Muscle of leg (tissue), 11 donors: Measurements from ENCODE around the gene YAP1. TPM values are rescaled to one million over a fixed set of nuclear protein-coding genes. Genes with fewer than 3 reads are reported as not detected.
A peak's percentile ranks its signal among the peaks of the same experiment; 100 is the strongest.

Experiments used
- DNase-seq: peaks from one replicate; pipeline ENCODE4 v3.0.0; 2013
- H3K27ac ChIP-seq: one replicate; pipeline ENCODE4 v1.5.1; 2013; ENCODE audit warnings: mild to moderate bottlenecking, low read length, control low read depth
- H3K27me3 ChIP-seq: one replicate; pipeline ENCODE4 v1.6.1; 2013; ENCODE audit warnings: low read length; ENCODE audit not compliant: control insufficient read depth, insufficient read depth
- H3K36me3 ChIP-seq: one replicate; pipeline ENCODE4 v1.6.1; 2013; ENCODE audit warnings: low read length; ENCODE audit not compliant: control insufficient read depth, insufficient read depth
- H3K4me1 ChIP-seq: one replicate; pipeline ENCODE4 v1.6.1; 2013; ENCODE audit warnings: low read length; ENCODE audit not compliant: control insufficient read depth, insufficient read depth
- H3K4me3 ChIP-seq: one replicate; pipeline ENCODE4 v1.5.1; 2013; ENCODE audit warnings: low read length, control low read depth
- H3K9me3 ChIP-seq: replicated peaks from 2 replicates; pipeline ENCODE4 v1.6.1; 2013; ENCODE audit warnings: low read depth, low read length; ENCODE audit not compliant: control insufficient read depth
- WGBS: methylation state at CpG from one replicate; pipeline ENCODE4 v1.1.5; 2013; ENCODE audit warnings: missing lambda C conversion rate; ENCODE audit not compliant: insufficient coverage; 5-methylcytosine and 5-hydroxymethylcytosine counted together
- polyA plus RNA-seq, 8 donors: library from polyadenylated mRNA; unstranded; fragments of 120-200 nt; gene quantifications; one replicate each; pipeline versions ENCODE4 v1.2.1 to v1.2.3, GENCODE V29; 2013; ENCODE audit warnings: inconsistent platforms in 1 of 8, low replicate concordance in 1 of 8; ENCODE audit not compliant: insufficient read length in 8 of 8, insufficient read depth in 1 of 8
- total RNA-seq: library from RNA; stranded (reverse); fragments of 120-200 nt; gene quantifications from one replicate; pipeline ENCODE4 v1.2.4, GENCODE V29; 2013

The YAP1 gene
- total and polyA plus RNA-seq, 9 donors, result 50.5 to 97.9 (median 73.5) TPM

DNA sequence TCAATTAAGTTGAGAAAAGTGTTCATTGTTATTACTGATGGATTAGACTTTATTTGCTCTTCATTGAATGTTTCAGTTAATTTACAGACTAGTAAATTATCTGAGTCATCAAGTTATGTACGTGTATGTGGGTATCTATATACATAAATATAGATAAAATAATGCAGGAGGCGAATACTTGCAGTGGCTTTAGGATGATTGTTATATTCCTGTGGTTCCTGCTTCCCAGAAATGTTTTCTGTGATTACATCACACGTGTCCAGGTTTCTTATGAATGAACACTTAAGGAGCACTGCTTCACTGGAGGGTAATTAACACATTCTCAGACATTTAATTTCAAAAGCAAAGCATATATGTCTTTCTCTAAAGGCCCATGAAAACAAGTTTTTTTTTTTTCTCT is 28.4 kb downstream of the YAP1 start:
- H3K4me1 ChIP-seq, result no peaks in the 10 kb centered on the region
- no peak overlapping the region for H3K4me3 ChIP-seq
- no peaks in the 10 kb centered on the region for H3K9me3 ChIP-seq
- WGBS, result no CpG with 5 or more reads among the region's 3 CpGs
- DNase-seq, result no peak
- no peaks in the 10 kb centered on the region for H3K27me3 ChIP-seq
- H3K27ac ChIP-seq, result no peak overlapping the region
- peaks cover 4% of the 10 kb centered on the region for H3K36me3 ChIP-seq

DNA sequence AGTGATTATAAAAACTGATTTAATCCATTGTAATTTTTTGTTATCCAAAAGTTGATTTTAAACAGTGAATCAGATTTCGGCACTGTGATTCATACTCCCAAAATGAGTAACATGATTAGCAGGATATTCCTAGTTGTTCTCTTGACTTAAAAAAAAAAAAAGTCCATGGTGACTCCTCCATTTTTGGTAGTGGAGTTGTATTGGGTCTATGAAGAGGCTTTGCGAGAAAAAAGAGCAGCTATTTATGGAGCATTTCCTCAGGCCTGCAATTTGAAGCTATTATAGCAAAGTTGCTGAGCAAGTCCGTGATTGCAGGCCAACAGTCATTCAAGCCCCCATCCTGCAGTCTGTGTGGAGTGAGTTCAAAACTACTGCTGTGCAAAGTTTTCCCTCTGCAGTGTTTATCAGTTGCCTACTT is 28.8 kb downstream of the YAP1 start:
- H3K27me3 ChIP-seq, result no peaks in the 10 kb centered on the region
- no peak overlapping the region for H3K4me3 ChIP-seq
- peak; percentile 72 for DNase-seq
- peak overlapping the region; percentile 32 for H3K27ac ChIP-seq
- 29% methylated on average over 2 of the region's 3 CpGs for WGBS
- peaks cover 2% of the 10 kb centered on the region for H3K4me1 ChIP-seq
- no peaks in the 10 kb centered on the region for H3K9me3 ChIP-seq
- peaks cover 4% of the 10 kb centered on the region for H3K36me3 ChIP-seq

DNA sequence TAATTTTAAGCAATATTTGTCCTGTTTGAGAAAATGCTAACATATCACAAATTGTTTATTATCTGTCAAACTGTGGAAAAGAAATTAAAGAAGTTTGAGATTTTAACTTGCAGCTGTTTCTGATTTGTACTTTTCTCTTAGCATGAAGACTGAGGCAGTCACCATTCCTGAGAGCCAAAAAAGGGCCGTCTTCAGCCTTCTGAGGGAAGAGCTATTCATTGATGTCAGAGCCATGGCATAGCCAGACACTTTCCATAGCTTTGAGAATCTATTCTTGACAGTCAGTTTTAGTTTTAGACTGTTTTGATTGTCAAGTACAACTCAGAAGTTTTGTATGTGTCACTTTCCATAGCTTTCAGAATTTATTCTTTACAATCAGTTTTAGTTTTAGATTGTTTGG is 32.1 kb downstream of the YAP1 start:
- DNase-seq, result peak; percentile 84
- H3K4me3 ChIP-seq, result no peak overlapping the region
- peaks cover 2% of the 10 kb centered on the region for H3K4me1 ChIP-seq
- H3K9me3 ChIP-seq, result no peaks in the 10 kb centered on the region
- H3K27ac ChIP-seq, result no peak overlapping the region
- H3K36me3 ChIP-seq, result no peaks in the 10 kb centered on the region
- no peaks in the 10 kb centered on the region for H3K27me3 ChIP-seq
- WGBS, result no CpG with 5 or more reads among the region's 1 CpG

DNA sequence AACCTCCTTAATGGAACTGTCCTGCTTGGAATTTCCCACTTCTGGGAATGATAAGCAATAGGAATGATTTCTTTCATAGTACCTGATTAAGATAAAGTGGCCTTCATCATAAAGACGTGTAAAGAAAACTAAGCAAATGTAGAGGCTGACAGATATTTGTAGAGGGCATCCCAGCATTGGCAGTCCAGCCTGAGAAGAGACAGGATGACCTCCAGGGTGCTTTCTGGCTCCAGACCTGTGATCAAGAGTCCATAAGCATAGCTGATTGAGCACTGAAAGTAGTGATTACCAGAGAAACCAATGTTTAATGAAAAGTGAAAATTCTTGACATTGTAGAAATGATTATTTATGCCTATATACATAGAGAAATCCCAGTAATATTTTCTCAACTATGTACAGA is 33.6 kb downstream of the YAP1 start:
- no CpG with 5 or more reads among the region's 1 CpG for WGBS
- no peaks in the 10 kb centered on the region for H3K36me3 ChIP-seq
- H3K4me3 ChIP-seq, result no peak overlapping the region
- no peak for DNase-seq
- no peaks in the 10 kb centered on the region for H3K9me3 ChIP-seq
- H3K4me1 ChIP-seq, result peaks cover 2% of the 10 kb centered on the region
- no peaks in the 10 kb centered on the region for H3K27me3 ChIP-seq
- no peak overlapping the region for H3K27ac ChIP-seq

DNA sequence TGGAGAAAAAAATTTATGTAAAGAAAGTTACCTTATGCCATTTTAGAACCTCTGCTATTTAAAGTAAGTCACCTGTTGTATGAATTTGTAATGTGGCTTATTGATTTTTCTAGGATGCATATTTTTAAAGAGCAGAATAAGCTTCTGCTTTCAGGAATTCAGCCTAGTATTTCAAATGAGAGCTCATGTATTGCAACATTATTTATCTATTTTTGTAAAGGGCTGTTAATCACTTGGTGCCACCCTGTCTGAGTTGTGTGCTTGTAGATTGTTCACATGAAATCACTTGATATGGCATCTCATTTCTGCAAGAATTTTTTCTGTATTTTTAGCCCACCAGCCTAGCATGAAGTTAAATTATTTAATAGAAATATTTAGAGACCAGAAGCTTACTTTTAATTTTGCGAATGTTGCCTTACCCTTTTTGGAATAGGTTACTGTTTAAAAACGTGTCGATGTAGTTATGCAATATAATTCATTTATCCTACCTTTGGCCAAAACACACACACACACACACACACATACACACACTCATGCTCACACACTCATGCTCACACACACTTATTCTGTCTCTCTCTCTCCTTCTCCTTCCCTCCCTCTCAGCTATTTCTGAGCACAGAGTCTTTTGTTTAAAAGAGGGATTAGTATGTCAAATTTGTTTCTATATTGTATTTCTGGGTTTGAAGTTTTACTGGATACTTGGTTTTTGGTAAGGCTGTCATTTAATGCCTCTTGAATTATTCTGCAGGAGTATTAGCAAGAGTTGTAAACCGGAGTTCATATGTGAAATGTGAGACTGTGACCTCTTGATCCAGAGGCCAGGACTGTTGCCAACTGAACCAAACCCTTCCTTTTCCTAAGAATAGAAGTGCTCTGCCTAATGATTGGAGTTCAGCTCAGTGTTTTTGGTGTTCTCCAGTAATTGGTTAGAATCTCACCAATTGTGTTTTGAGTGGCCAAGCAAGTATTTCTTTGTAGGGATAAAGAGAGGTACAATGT is 34.4 kb downstream of the YAP1 start:
- H3K36me3 ChIP-seq, result no peaks in the 10 kb centered on the region
- no peaks in the 10 kb centered on the region for H3K9me3 ChIP-seq
- peak; percentile 43 for DNase-seq
- H3K4me1 ChIP-seq, result peaks cover 2% of the 10 kb centered on the region
- H3K27ac ChIP-seq, result peak overlapping the region; percentile 3
- no peak overlapping the region for H3K4me3 ChIP-seq
- no peaks in the 10 kb centered on the region for H3K27me3 ChIP-seq
- no CpG with 5 or more reads among the region's 4 CpGs for WGBS

DNA sequence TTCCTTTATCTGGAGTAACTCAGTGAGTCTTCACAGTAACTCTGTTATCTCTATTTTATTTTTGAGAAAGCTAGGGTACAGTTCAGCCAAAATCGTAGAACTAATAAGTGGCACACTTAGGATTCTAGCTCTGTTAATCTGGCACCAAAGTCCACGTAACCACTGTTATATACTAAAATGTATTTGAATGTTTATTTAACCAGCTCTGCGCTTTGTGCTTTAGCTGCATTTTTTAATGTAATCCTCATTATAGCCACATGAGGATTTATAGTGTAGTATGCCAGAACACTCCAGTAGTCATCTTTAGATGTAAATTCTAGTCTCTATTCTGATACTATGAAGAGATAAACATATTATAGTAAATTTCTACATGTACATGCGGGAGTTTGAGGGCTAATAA is 36.8 kb downstream of the YAP1 start:
- no peak for DNase-seq
- no peak overlapping the region for H3K27ac ChIP-seq
- WGBS, result no CpG with 5 or more reads among the region's 4 CpGs
- no peak overlapping the region for H3K4me3 ChIP-seq
- no peaks in the 10 kb centered on the region for H3K36me3 ChIP-seq
- H3K27me3 ChIP-seq, result no peaks in the 10 kb centered on the region
- no peaks in the 10 kb centered on the region for H3K9me3 ChIP-seq
- H3K4me1 ChIP-seq, result peaks cover 2% of the 10 kb centered on the region

DNA sequence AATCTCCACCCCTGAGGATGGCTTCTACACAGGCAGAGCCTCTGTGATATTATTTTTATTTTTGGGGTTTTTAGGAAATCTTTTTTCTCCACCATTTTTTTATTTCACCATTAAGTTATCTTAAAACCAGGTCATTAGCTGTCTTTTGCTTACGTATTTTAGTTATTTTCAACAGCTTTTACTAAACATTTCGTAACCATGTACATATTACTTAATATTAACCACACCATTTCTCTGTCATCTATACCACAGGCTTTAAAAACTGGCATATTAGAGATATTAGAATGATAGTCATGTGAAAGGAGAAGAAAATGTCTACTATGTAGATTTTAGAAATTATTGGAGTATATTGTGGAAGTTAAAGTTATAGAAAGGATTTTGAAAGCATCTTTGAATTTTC is 37.4 kb downstream of the YAP1 start:
- H3K27ac ChIP-seq, result no peak overlapping the region
- no peaks in the 10 kb centered on the region for H3K27me3 ChIP-seq
- H3K4me3 ChIP-seq, result no peak overlapping the region
- no peak for DNase-seq
- no peaks in the 10 kb centered on the region for H3K9me3 ChIP-seq
- peaks cover 2% of the 10 kb centered on the region for H3K4me1 ChIP-seq
- H3K36me3 ChIP-seq, result no peaks in the 10 kb centered on the region
- no CpG with 5 or more reads among the region's 2 CpGs for WGBS

DNA sequence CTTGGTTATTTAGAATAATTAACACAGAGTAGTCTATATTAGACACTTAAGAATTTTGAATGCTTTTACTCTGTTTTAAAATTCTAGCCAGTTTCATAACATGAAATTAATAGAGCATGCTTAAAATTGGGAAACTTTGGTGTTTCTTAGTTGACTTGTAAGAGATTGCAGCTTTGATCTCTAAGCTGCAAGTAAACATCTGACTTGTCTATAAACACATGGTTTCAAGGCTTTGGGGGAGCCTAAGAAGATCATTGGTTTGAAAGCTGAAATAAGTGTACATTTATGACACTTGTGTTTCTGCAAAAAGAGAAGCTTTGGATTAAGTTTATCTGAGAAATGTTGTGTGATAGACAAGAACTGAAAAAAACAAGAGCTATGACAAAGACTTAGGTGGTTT is 37.8 kb downstream of the YAP1 start:
- peaks cover 2% of the 10 kb centered on the region for H3K4me1 ChIP-seq
- H3K36me3 ChIP-seq, result no peaks in the 10 kb centered on the region
- no peak for DNase-seq
- H3K27ac ChIP-seq, result no peak overlapping the region
- no peak overlapping the region for H3K4me3 ChIP-seq
- H3K9me3 ChIP-seq, result no peaks in the 10 kb centered on the region
- H3K27me3 ChIP-seq, result no peaks in the 10 kb centered on the region

DNA sequence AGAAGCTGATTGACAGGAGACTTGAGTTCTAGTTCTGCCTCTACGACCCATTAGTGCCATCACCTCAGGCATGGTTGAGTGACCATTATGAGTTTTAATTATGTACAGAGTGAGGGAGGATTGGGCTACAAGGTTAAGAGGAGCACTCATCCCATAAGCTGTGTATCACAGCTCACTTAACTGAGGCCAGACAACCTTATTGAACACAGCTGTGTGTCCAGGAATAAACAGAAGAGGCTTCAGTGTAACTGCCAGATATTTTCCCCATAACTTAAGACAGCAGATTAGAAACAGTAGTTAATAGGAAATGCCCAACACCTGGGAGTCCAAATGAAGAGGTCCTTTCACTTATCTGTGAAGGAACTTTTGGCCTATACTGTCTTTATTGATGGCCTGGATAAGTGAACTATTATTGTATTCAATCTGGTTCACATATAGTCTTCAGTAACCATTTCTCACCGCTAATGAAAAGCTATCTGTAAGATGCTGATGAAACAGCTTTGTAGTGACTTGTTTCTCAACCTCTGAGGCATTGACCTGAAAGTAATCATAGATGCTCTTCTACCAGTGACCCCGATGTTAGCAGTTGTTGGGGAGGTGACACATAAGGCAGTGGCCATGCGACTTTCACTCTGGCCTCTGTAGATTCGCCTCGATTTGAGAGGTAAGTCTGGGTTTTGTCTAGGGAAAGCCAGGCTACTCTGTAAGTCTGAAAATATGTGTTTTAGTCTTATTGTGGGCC is 41.7 kb downstream of the YAP1 start:
- no peak for DNase-seq
- Histone ChIP-seq H3K4me3 (no peak overlapping the region), H3K27ac (no peak overlapping the region), H3K4me1 (no peaks in the 10 kb centered on the region), H3K27me3 (no peaks in the 10 kb centered on the region), H3K9me3 (no peaks in the 10 kb centered on the region), H3K36me3 (no peaks in the 10 kb centered on the region)
- 88% methylated on average over 4 of the region's 6 CpGs for WGBS

DNA sequence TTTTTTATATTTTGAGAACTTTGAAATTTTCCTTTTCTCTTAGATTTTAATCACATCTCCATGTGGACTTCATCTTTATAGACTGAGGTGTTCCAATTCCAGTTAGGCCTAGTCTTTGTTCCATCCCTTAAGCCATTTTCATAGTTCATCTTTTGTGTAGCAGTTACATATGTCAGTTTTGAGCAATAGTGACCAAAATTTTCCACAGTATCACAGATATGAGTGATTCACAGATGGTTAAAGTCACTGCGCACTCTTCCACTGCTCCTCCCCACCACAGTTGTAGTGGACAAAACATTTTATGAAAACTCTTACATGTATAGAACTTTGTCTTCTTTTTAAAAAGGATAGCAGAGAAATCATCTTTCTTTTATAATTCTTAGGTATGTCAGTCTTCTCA is 42.8 kb downstream of the YAP1 start:
- H3K36me3 ChIP-seq, result no peaks in the 10 kb centered on the region
- DNase-seq, result no peak
- no peaks in the 10 kb centered on the region for H3K9me3 ChIP-seq
- no CpG with 5 or more reads among the region's 1 CpG for WGBS
- no peaks in the 10 kb centered on the region for H3K4me1 ChIP-seq
- no peak overlapping the region for H3K4me3 ChIP-seq
- H3K27me3 ChIP-seq, result no peaks in the 10 kb centered on the region
- H3K27ac ChIP-seq, result no peak overlapping the region
